HCT116 (cell line): ENCODE results near the gene COPB1. TPM values are rescaled to one million over a fixed set of nuclear protein-coding genes. Genes with fewer than 3 reads are reported as not detected.

Experiments used
- ATAC-seq: fragments of 200-7000 bp; cut with Tn5 transposase; 2 replicates; pipeline ENCODE4 v1.9.1; 2020; ENCODE audit warnings: mild to moderate bottlenecking, moderate library complexity
- BruUV-seq: library from RNA; stranded (reverse); fragments of 400-500 nt; replicated peaks from 2 replicates; lab custom pipeline; 2021; lab: Mats Ljungman, UMichigan
- CTCF ChIA-PET: fragments of 300-600 bp; sonication (Branson Sonifier 250); formaldehyde crosslinking; loops from one replicate; lab custom pipeline; 2021; ENCODE audit warnings: antibody characterized with exemption; lab: Charles Lee
- POLR2A ChIA-PET: fragments of 300-600, 350-600 bp; sonication (Branson Sonifier 250); formaldehyde crosslinking; loops from one replicate; lab custom pipeline; 2021; ENCODE audit warnings: antibody characterized with exemption; lab: Charles Lee
- RAD21 ChIA-PET, 2 experiments: fragments of 300-600 bp; sonication (Branson Sonifier 250); formaldehyde crosslinking; loops; one replicate each; lab custom pipeline; 2023; ENCODE audit warnings: low total read pairs in 2 of 2; ENCODE audit not compliant: uncharacterized antibody in 2 of 2, unreplicated experiment in 2 of 2, low non-redundant PET in 1 of 2; lab: Charles Lee
- DNase-seq: peaks from one replicate; pipeline ENCODE4 v3.0.0-alpha.2; 2010; ENCODE audit warnings: low read depth, low spot score
- H2AFZ ChIP-seq: fragments of 200-600 bp; shearing (Covaris generic), sonication (generic); 2 replicates; pipeline ENCODE4 v1.6.1; 2017; ENCODE audit warnings: low read depth, mixed run types, mixed read lengths, antibody characterized with exemption, low read length; ENCODE audit not compliant: poor library complexity, severe bottlenecking
- H3K27ac ChIP-seq: 2 replicates; pipeline ENCODE4 v1.5.1; 2012; ENCODE audit warnings: low read depth, low read length
- H3K27me3 ChIP-seq: fragments of 200-600 bp; sonication (generic); 2 replicates; pipeline ENCODE4 v1.6.1; 2016; ENCODE audit warnings: mixed run types, low read length, mixed read lengths; ENCODE audit not compliant: insufficient read depth
- H3K36me3 ChIP-seq, 2 experiments: fragments of 200-500 bp in 1 of 2; fragments of 200-600 bp in 1 of 2; sonication (Bioruptor generic) in 1 of 2; sonication (generic) in 1 of 2; 2 replicates each; pipeline versions ENCODE4 v1.5.1 to v1.6.1; 2014 to 2016; ENCODE audit warnings: low read length in 2 of 2, inconsistent platforms in 1 of 2, mixed read lengths in 1 of 2, mixed run types in 1 of 2; ENCODE audit not compliant: insufficient read depth in 2 of 2, control insufficient read depth in 1 of 2
- H3K4me1 ChIP-seq, 2 experiments: fragments of 200-600 bp in 1 of 2; sonication (generic) in 1 of 2; 2 replicates each; pipeline versions ENCODE4 v1.5.1 to v1.6.1; 2012 to 2017; ENCODE audit warnings: low read length in 2 of 2, inconsistent platforms in 1 of 2, mild to moderate bottlenecking in 1 of 2, mixed read lengths in 1 of 2, mixed run types in 1 of 2, moderate library complexity in 1 of 2; ENCODE audit not compliant: insufficient read depth in 2 of 2, control insufficient read depth in 1 of 2
- H3K4me2 ChIP-seq: fragments of 200-600 bp; sonication (generic); 2 replicates; pipeline ENCODE4 v1.6.1; 2017; ENCODE audit warnings: mixed run types, low read length, mixed read lengths
- H3K4me3 ChIP-seq, 2 experiments: fragments of 200-600 bp in 1 of 2; sonication (generic) in 1 of 2; replicated peaks in 1 of 2; 2 replicates each; pipeline ENCODE4 v1.5.1; 2011 to 2016; ENCODE audit warnings: low read length in 2 of 2, control low read depth in 1 of 2, low read depth in 1 of 2, mild to moderate bottlenecking in 1 of 2, mixed read lengths in 1 of 2, mixed run types in 1 of 2
- H3K79me2 ChIP-seq: fragments of 200-600 bp; sonication (generic); 2 replicates; pipeline ENCODE4 v1.6.1; 2017; ENCODE audit warnings: mild to moderate bottlenecking, mixed run types, low read length, moderate library complexity, mixed read lengths; ENCODE audit not compliant: insufficient read depth
- H3K9ac ChIP-seq: fragments of 200-600 bp; sonication (generic); 2 replicates; pipeline ENCODE4 v1.6.1; 2016; ENCODE audit warnings: low read length, mixed read lengths
- H3K9me2 ChIP-seq: fragments of 200-600 bp; sonication (generic), shearing (Covaris generic); 2 replicates; pipeline ENCODE4 v1.6.1; 2017; ENCODE audit warnings: mixed run types, mild to moderate bottlenecking, moderate library complexity; ENCODE audit not compliant: insufficient read depth
- H3K9me3 ChIP-seq, 2 experiments: fragments of 200-500 bp in 1 of 2; fragments of 200-600 bp in 1 of 2; sonication (Bioruptor generic) in 1 of 2; sonication (generic) in 1 of 2; 2 replicates each; pipeline ENCODE4 v1.6.1; 2014 to 2017; ENCODE audit warnings: low read length in 2 of 2, mixed read lengths in 2 of 2, inconsistent platforms in 1 of 2, low read depth in 1 of 2, mild to moderate bottlenecking in 1 of 2, mixed run types in 1 of 2, moderate library complexity in 1 of 2; ENCODE audit not compliant: control insufficient read depth in 1 of 2, insufficient read depth in 1 of 2
- H4K20me1 ChIP-seq: fragments of 200-600 bp; sonication (generic), shearing (Covaris generic); 2 replicates; pipeline ENCODE4 v1.6.1; 2017; ENCODE audit warnings: mixed run types, mild to moderate bottlenecking, moderate library complexity; ENCODE audit not compliant: insufficient read depth
- CBX3 ChIP-seq: IDR thresholded peaks from 2 replicates; pipeline ENCODE4 v1.6.1; 2012; ENCODE audit warnings: low read depth
- CEBPB ChIP-seq: IDR thresholded peaks from 2 replicates; pipeline ENCODE4 v1.6.1; 2012; ENCODE audit warnings: low read depth
- EGR1 ChIP-seq: IDR thresholded peaks from 2 replicates; pipeline ENCODE4 v1.6.1; 2012; ENCODE audit warnings: low read depth
- EZH2phosphoT487 ChIP-seq: fragments of 200-600 bp; IDR thresholded peaks from 2 replicates; pipeline ENCODE4 v1.6.1; 2018; ENCODE audit warnings: antibody characterized with exemption, borderline replicate concordance
- FOSL1 ChIP-seq: IDR thresholded peaks from 2 replicates; pipeline ENCODE4 v1.6.1; 2012; ENCODE audit warnings: low read depth
- JUND ChIP-seq: IDR thresholded peaks from 2 replicates; pipeline ENCODE4 v1.6.1; 2012
- RAD21 ChIP-seq: IDR thresholded peaks from 2 replicates; pipeline ENCODE4 v1.6.1; 2012; ENCODE audit warnings: low read depth, mild to moderate bottlenecking
- SIN3A ChIP-seq: IDR thresholded peaks from 2 replicates; pipeline ENCODE4 v1.6.1; 2012; ENCODE audit warnings: low read depth
- SRF ChIP-seq: IDR thresholded peaks from 2 replicates; pipeline ENCODE4 v1.6.1; 2012; ENCODE audit warnings: low read depth
- intact Hi-C: fragments of 100-400 bp; cut with micrococcal nuclease; formaldehyde crosslinking; loops from 2 replicates; pipeline ENCODE4 v1.10.0; 2022
- total RNA-seq: library from RNA; stranded (reverse); gene quantifications from one replicate; pipeline ENCODE4 v1.2.1, GENCODE V29; 2021; ENCODE audit not compliant: unreplicated experiment
- TF ChIP-seq, protein P1 (sequence below): IDR thresholded peaks from 2 replicates; pipeline ENCODE4 v1.6.1; 2012
- TF ChIP-seq, protein P2 (sequence below), 3 experiments: fragments of 200-600 bp in 1 of 3; sonication (generic) in 1 of 3; IDR thresholded peaks in 2 of 3; conservative IDR thresholded peaks in 1 of 3; 2 replicates each; pipeline ENCODE4 v1.5.1; 2012 to 2017; ENCODE audit warnings: low read depth in 2 of 3, low read length in 2 of 3, antibody characterized with exemption in 1 of 3, borderline replicate concordance in 1 of 3, control low read depth in 1 of 3, mild to moderate bottlenecking in 1 of 3, mixed read lengths in 1 of 3, mixed run types in 1 of 3, moderate library complexity in 1 of 3; ENCODE audit not compliant: insufficient read depth in 1 of 3
- TF ChIP-seq, protein P3 (sequence below): IDR thresholded peaks from 2 replicates; pipeline ENCODE4 v1.6.1; 2012
- TF ChIP-seq, protein P4 (sequence below): IDR thresholded peaks from 2 replicates; pipeline ENCODE4 v1.6.1; 2012; ENCODE audit warnings: low read depth

COPB1 gene
- total RNA-seq, 1 experiment from 2014 or later = 95.5 TPM

DNA sequence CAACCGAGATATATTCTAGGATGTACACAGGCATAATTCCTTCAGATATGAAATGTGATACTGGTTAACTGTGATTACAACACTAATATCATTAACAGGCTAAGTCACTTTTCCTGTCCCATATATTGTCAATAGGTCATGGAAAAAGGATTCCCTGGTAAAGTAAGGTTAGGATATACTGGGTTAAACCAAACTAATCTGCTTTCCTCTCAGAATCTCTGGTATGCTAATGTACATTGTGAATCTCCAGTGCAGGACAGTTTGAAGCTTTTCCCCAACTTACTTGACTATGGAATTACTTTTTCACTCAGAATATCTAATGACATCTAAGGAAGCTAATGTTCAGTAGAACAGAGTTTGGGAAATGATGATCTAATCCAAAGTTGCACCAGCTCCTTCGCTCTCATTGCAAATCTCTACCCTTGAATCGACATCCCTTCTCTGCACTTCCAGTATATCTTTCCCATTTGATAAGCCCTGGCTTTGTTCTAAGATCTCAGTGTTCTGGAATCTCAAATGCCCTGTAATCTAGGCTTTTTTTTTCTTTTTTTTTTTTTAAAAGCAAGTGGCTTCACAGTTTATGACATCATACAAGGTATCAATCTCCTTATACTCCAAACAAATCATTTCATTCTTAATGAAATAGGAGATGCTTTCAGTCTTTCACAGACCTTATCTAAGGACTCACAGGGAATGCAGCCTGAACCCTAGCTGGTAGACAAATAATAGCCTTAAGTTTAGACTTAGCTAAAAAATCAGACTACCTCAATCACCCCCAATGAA lies 43.8 kb downstream of the COPB1 start:
- ChIA-PET RAD21 (interaction anchor here (0.5 to 2.2 kb wide), 5 partner anchors 97 to 186 kb away, joined by 3 to 19 read pairs (median 5); no protein-coding TSS in a partner anchor), CTCF (interaction anchor here (0.6 to 4.8 kb wide), 26 partner anchors 9 to 1863 kb away, joined by 3 to 71 read pairs (median 4); no protein-coding TSS in a partner anchor), POLR2A (interaction anchor here (0.6 to 1.6 kb wide), 3 partner anchors 10 to 155 kb away, joined by 5 to 7 read pairs (median 6); no protein-coding TSS in a partner anchor)
- no peak for ATAC-seq
- no TSS peak for BruUV-seq
- peaks cover 5 to 28% of the 10 kb centered on the region in 2 experiments for H3K36me3 ChIP-seq
- TF ChIP-seq, protein P1, sequence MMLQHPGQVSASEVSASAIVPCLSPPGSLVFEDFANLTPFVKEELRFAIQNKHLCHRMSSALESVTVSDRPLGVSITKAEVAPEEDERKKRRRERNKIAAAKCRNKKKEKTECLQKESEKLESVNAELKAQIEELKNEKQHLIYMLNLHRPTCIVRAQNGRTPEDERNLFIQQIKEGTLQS = no peak
- TF ChIP-seq RAD21 (no peak), EGR1 (no peak), SRF (no peak), FOSL1 (no peak), EZH2phosphoT487 (no peak), JUND (no peak), CEBPB (no peak), CBX3 (no peak), SIN3A (no peak)
- TF ChIP-seq, protein P2, sequence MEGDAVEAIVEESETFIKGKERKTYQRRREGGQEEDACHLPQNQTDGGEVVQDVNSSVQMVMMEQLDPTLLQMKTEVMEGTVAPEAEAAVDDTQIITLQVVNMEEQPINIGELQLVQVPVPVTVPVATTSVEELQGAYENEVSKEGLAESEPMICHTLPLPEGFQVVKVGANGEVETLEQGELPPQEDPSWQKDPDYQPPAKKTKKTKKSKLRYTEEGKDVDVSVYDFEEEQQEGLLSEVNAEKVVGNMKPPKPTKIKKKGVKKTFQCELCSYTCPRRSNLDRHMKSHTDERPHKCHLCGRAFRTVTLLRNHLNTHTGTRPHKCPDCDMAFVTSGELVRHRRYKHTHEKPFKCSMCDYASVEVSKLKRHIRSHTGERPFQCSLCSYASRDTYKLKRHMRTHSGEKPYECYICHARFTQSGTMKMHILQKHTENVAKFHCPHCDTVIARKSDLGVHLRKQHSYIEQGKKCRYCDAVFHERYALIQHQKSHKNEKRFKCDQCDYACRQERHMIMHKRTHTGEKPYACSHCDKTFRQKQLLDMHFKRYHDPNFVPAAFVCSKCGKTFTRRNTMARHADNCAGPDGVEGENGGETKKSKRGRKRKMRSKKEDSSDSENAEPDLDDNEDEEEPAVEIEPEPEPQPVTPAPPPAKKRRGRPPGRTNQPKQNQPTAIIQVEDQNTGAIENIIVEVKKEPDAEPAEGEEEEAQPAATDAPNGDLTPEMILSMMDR (IDR thresholded peaks at IDR 0.05 in 2 of 3, conservative IDR thresholded peaks at IDR 0.05 in 1 of 3; ENCODE audit: borderline replicate concordance in 1 of 3, insufficient read depth in 1 of 3, low read depth in 2 of 3, low read length in 2 of 3) = no peak
- TF ChIP-seq, protein P3, sequence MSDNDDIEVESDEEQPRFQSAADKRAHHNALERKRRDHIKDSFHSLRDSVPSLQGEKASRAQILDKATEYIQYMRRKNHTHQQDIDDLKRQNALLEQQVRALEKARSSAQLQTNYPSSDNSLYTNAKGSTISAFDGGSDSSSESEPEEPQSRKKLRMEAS = no peak
- TF ChIP-seq, protein P4, sequence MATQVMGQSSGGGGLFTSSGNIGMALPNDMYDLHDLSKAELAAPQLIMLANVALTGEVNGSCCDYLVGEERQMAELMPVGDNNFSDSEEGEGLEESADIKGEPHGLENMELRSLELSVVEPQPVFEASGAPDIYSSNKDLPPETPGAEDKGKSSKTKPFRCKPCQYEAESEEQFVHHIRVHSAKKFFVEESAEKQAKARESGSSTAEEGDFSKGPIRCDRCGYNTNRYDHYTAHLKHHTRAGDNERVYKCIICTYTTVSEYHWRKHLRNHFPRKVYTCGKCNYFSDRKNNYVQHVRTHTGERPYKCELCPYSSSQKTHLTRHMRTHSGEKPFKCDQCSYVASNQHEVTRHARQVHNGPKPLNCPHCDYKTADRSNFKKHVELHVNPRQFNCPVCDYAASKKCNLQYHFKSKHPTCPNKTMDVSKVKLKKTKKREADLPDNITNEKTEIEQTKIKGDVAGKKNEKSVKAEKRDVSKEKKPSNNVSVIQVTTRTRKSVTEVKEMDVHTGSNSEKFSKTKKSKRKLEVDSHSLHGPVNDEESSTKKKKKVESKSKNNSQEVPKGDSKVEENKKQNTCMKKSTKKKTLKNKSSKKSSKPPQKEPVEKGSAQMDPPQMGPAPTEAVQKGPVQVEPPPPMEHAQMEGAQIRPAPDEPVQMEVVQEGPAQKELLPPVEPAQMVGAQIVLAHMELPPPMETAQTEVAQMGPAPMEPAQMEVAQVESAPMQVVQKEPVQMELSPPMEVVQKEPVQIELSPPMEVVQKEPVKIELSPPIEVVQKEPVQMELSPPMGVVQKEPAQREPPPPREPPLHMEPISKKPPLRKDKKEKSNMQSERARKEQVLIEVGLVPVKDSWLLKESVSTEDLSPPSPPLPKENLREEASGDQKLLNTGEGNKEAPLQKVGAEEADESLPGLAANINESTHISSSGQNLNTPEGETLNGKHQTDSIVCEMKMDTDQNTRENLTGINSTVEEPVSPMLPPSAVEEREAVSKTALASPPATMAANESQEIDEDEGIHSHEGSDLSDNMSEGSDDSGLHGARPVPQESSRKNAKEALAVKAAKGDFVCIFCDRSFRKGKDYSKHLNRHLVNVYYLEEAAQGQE = no peak
- H3K27me3 ChIP-seq = no peaks in the 10 kb centered on the region
- no peaks in the 10 kb centered on the region for H3K79me2 ChIP-seq
- H3K9ac ChIP-seq = no peak overlapping the region
- H3K4me2 ChIP-seq = no peak overlapping the region
- H3K9me3 ChIP-seq = no peaks in the 10 kb centered on the region
- intact Hi-C loops = loop anchor here (1.0 kb wide), 1 partner anchor 156 kb away; no protein-coding TSS in a partner anchor
- H2AFZ ChIP-seq = no peak overlapping the region
- H3K27ac ChIP-seq = no peak overlapping the region
- H3K4me3 ChIP-seq = no peak overlapping the region
- DNase-seq = no peak
- H4K20me1 ChIP-seq = no peaks in the 10 kb centered on the region
- no peaks in the 10 kb centered on the region for H3K4me1 ChIP-seq
- no peaks in the 10 kb centered on the region for H3K9me2 ChIP-seq
